Measurements from ENCODE around the gene DVL2.

- no peak for TF ChIP-seq CTCF (IDR thresholded peaks at IDR 0.05)
- TF ChIP-seq POLR2A (IDR thresholded peaks at IDR 0.05) = no peak
Observed at GRCh38 chr17:7191571-7192270, 42.6 kb downstream of the DVL2 start.
